ENCODE measurements around the gene PLCB1.

The PLCB1 gene

DNA sequence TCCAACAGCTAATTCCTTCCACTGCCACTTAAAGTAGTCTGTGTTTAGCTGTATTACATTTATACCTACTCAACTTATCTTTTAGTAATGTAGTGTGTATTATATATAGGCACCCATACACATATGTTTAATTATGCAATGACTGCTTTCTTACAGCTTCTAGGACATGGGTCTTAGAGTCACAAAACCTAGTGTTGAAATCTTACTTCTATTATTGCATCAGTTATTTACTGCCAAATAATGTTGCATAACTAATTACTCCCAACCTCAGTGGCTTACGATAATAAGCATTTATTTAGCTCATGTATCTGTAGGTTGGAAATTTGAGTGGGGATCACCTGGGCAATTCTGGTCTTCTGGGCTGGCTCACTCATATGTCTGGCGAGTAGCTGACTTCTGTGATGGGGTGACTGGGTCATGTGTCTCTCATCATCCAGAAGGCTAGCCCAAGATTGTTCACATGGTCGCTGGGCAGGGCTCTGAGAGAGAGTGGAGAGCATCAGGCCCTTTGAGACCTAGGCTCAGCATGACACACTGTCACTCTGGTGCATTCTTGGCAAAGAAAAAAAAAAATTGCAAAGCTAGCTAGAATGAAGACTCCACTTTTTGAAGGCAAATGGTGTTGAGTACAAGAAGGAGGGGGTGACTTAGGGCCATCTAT is 187.0 kb downstream of the PLCB1 start:
- DNase-seq (ENCODE audit: low read depth in 2 of 2): no peak
- TF ChIP-seq, protein P1, sequence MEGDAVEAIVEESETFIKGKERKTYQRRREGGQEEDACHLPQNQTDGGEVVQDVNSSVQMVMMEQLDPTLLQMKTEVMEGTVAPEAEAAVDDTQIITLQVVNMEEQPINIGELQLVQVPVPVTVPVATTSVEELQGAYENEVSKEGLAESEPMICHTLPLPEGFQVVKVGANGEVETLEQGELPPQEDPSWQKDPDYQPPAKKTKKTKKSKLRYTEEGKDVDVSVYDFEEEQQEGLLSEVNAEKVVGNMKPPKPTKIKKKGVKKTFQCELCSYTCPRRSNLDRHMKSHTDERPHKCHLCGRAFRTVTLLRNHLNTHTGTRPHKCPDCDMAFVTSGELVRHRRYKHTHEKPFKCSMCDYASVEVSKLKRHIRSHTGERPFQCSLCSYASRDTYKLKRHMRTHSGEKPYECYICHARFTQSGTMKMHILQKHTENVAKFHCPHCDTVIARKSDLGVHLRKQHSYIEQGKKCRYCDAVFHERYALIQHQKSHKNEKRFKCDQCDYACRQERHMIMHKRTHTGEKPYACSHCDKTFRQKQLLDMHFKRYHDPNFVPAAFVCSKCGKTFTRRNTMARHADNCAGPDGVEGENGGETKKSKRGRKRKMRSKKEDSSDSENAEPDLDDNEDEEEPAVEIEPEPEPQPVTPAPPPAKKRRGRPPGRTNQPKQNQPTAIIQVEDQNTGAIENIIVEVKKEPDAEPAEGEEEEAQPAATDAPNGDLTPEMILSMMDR (IDR thresholded peaks at IDR 0.05; ENCODE audit: low read depth, low read length): no peak
- no peak overlapping the region for H3K4me3 ChIP-seq (replicated peaks in 1 of 2; ENCODE audit: low read depth in 2 of 2, low read length in 2 of 2)

DNA sequence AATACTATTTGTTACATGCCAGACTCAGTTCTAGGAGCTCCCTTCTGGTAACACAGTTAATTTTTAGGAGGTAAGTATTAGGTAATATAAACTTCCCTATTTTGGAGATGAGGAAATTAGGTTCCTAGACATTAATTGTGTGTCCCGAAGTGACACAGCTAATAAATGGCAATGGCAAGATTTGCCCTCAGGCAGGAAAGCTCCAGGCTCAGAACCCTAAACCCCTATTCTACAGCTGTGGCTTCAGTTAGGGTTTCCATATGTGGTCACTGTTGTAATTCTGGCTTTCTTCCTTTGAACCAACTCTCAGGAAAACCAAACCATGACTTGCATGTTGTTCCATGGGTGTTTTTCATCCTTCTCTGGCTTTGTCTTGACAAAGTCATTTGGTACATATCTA is 188.2 kb downstream of the PLCB1 start:
- TF ChIP-seq, protein P1 (IDR thresholded peaks at IDR 0.05; ENCODE audit: low read depth, low read length): no peak
- no peak for DNase-seq (ENCODE audit: low read depth in 2 of 2)
- no peak overlapping the region for H3K4me3 ChIP-seq (replicated peaks in 1 of 2; ENCODE audit: low read depth in 2 of 2, low read length in 2 of 2)

DNA sequence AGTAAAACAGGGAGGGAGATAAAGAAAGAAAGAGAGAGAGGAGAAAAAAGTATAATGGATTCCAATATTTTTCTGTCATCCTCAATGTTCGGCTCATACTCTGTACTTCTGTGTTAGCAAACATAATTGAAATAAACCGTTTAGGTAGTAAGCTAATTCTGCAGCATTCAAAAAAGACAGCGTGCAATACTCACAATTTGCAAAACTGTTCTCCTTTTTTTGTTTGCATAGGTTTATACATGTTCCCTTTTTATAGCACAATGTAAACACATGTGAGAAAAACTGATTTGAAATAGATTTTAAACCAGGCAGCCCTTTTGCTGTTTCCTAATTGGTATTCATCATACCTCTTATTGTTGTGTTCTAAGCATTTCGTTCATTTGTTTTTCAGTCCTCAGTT is 188.9 kb downstream of the PLCB1 start:
- no peak for DNase-seq (ENCODE audit: low read depth in 2 of 2)
- no peak overlapping the region for H3K4me3 ChIP-seq (replicated peaks in 1 of 2; ENCODE audit: low read depth in 2 of 2, low read length in 2 of 2)
- TF ChIP-seq, protein P1 (IDR thresholded peaks at IDR 0.05; ENCODE audit: low read depth, low read length): no peak

DNA sequence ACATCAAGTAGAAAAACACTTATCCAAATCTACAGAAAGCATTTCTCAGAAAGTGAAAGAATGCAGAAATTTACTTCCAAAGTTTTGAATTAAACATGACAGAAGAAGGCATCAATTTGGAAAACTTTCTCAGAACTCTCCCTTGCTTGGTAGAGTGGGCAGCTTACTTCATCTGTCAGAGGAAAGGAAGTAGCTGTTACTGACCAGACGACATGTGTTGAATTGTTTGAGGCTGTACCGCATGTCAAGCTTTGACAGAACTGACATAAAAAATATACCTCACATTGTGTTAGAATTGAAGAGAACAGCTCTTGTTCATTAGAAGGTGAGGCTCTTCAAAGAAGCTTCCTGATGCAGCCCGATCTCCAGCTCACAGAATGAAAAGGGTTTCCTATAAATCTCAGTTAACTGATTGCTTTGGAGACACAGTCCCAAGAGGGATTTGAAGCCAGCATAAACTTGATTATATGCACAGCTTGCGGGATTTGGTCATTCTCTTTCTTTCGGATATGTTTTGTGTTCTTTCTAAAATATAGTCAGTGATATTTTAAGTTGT is 190.7 kb downstream of the PLCB1 start:
- no peak for DNase-seq (ENCODE audit: low read depth in 2 of 2)
- TF ChIP-seq, protein P1 (IDR thresholded peaks at IDR 0.05; ENCODE audit: low read depth, low read length): no peak
- H3K4me3 ChIP-seq (replicated peaks in 1 of 2; ENCODE audit: low read depth in 2 of 2, low read length in 2 of 2): no peak overlapping the region

DNA sequence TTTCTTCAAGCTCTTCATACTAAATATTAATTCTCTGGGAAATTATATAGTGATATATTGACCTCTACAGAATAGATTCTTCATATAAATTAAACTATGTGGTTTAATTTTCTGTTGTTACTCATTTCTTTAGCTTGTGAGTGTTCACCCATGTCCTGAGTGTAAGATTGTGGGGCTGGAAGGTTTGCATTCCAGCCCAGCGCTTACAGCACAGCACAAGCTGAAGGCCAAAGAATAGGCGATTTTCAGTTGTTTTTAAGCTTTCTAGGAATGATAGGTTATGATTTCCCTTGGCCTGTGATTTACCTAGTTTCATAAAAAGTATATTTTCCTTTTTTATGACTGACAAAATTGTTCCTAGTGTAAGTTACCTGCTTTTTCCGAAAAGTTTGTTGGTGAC is 194.1 kb downstream of the PLCB1 start:
- H3K4me3 ChIP-seq (replicated peaks in 1 of 2; ENCODE audit: low read depth in 2 of 2, low read length in 2 of 2): no peak overlapping the region
- DNase-seq (ENCODE audit: low read depth in 2 of 2): no peak
- TF ChIP-seq, protein P1 (IDR thresholded peaks at IDR 0.05; ENCODE audit: low read depth, low read length): no peak

DNA sequence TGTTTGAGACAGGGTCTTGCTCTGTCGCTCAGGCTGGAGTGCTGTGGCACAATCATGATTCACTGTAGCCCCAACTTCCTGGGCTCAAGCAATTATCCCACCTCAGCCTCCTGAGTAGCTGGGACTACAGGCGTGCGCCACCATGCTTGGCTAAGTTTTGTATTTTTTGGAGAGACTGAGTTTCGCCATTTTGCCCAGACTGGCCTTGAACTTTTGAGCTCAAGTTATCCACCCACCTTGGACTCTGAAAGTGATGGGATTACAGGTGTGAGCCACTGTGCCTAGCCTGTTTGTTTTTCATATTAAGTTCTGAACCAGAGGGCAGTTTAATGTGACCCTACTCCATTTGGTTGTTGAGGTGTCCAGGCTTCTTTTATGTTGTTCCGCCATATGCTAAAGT is 194.8 kb downstream of the PLCB1 start:
- DNase-seq (ENCODE audit: low read depth in 2 of 2): no peak
- no peak overlapping the region for H3K4me3 ChIP-seq (replicated peaks in 1 of 2; ENCODE audit: low read depth in 2 of 2, low read length in 2 of 2)

More for the DNA sequence above, 194.8 kb downstream of the PLCB1 start:
- TF ChIP-seq, protein P1 (IDR thresholded peaks at IDR 0.05; ENCODE audit: low read depth, low read length): no peak
